ENCODE data around the gene TTLL6. TPM values are rescaled to one million over a fixed set of nuclear protein-coding genes. Genes with fewer than 3 reads are reported as not detected.

Gene TTLL6
- total RNA-seq, 4 donors from 2014 or later: 0.19 TPM; not detected in 3

DNA sequence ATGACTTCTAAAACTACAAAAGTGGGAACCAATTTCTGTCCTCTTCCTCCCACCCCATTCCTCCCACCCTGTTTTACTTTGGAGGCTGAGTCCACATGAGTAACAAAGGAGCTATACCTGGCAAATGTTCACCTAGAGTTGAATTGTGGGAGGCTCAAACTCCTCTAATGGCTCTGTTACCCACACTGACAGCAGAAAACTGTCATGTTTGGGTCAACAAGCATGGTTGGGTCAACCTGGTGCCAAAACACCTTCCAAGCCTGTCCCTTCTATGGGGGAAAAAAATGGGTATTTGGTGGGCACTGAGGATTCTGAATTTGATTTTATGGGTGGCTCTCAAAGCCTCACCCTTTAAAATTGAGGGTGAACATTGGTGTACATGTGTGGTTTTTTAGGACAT, 76.5 kb downstream of the TTLL6 start:
- no peaks in the 10 kb centered on the region for H3K36me3 ChIP-seq
- H3K27ac ChIP-seq: no peak overlapping the region
- intact Hi-C loops (cut with DNase I): no loop called here
- peaks cover 0 to 3% (median 0%) of the 10 kb centered on the region in 3 donors for H3K9me3 ChIP-seq
- TF ChIP-seq POLR2A (IDR thresholded peaks at IDR 0.05): no peak
- TF ChIP-seq, protein P1, sequence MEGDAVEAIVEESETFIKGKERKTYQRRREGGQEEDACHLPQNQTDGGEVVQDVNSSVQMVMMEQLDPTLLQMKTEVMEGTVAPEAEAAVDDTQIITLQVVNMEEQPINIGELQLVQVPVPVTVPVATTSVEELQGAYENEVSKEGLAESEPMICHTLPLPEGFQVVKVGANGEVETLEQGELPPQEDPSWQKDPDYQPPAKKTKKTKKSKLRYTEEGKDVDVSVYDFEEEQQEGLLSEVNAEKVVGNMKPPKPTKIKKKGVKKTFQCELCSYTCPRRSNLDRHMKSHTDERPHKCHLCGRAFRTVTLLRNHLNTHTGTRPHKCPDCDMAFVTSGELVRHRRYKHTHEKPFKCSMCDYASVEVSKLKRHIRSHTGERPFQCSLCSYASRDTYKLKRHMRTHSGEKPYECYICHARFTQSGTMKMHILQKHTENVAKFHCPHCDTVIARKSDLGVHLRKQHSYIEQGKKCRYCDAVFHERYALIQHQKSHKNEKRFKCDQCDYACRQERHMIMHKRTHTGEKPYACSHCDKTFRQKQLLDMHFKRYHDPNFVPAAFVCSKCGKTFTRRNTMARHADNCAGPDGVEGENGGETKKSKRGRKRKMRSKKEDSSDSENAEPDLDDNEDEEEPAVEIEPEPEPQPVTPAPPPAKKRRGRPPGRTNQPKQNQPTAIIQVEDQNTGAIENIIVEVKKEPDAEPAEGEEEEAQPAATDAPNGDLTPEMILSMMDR (IDR thresholded peaks at IDR 0.05): no peak
- peaks cover 10 to 100% (median 72%) of the 10 kb centered on the region in 4 donors for H3K27me3 ChIP-seq
- H3K4me3 ChIP-seq: no peak overlapping the region
- peaks cover 0 to 15% (median 0%) of the 10 kb centered on the region in 3 donors for H3K4me1 ChIP-seq
- no peak for DNase-seq

DNA sequence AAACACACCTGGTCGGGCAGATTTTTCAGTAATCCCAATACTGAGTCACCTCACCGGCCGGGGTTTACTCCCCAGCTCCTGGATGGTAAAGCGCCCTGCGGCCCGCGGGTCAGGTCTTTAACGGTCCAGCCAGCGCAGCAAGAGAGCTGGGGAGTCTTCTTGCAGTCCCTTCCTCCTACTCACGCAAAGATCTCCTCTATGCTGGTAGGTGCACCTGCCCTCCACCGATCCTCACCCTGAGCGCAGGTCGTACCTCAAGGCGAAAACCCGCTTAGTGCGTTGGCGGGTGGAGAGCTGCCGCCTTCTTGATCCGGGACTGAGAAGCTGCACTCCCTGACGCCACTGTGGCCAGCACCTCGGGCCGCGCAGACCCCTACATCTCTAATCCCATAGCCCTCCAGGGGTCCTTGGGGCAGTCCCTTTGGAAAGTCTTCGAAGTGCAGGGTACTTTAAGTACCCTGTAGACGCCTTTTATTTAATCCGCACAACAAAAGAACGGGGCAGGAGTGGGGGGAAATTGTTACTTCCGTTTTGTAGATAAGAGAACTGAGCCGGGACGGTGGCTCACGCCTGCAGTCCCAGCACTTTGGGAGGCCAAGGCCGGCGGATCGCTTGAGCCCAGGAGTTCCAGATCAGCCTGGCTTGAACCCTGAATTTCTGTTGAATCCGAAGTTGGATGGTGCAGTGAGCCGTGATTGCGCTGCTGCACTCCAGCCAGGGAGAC, 78.1 kb downstream of the TTLL6 start:
- H3K4me3 ChIP-seq: no peak overlapping the region
- no peak for TF ChIP-seq POLR2A (IDR thresholded peaks at IDR 0.05)
- TF ChIP-seq, protein P1 (IDR thresholded peaks at IDR 0.05): no peak
- H3K4me1 ChIP-seq: peaks cover 0 to 13% (median 0%) of the 10 kb centered on the region in 3 donors
- peaks cover 0 to 3% (median 0%) of the 10 kb centered on the region in 3 donors for H3K9me3 ChIP-seq
- peaks cover 8 to 100% (median 73%) of the 10 kb centered on the region in 4 donors for H3K27me3 ChIP-seq
- no peak for DNase-seq
- H3K27ac ChIP-seq: no peak overlapping the region
- H3K36me3 ChIP-seq: no peaks in the 10 kb centered on the region
- intact Hi-C loops (cut with DNase I): no loop called here
- 2 to 8% methylated on average over 20 to 23 of the region's 37 CpGs for WGBS, 2 donors

DNA sequence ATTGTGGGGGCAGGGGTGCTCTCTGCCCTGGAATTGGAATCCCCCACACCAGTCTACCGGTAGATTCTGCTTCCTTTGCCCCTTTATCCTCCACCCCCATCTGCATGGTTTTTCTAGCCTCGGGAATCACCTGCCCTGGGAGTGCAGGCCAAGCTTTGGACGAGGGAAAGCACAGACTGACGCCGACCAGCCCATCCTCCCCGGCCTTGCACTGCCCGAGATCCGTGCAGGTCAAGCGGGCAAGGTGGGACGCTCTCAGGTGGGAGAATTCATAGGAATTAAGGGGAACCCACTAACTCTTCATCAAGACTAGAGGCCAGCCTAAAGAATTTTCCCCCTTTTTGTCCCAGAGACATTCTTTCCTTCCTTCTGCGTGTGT, 78.6 kb downstream of the TTLL6 start:
- DNase-seq: no peak
- no peak overlapping the region for H3K27ac ChIP-seq
- intact Hi-C loops (cut with DNase I): no loop called here
- H3K4me3 ChIP-seq: no peak overlapping the region
- H3K4me1 ChIP-seq: peaks cover 0 to 14% (median 0%) of the 10 kb centered on the region in 3 donors
- H3K9me3 ChIP-seq: peaks cover 0 to 3% (median 0%) of the 10 kb centered on the region in 3 donors
- H3K36me3 ChIP-seq: no peaks in the 10 kb centered on the region
- H3K27me3 ChIP-seq: peaks cover 10 to 100% (median 73%) of the 10 kb centered on the region in 4 donors
- 5% methylated on average over 10 of the region's 11 CpGs for WGBS, 2 donors
- TF ChIP-seq, protein P1 (IDR thresholded peaks at IDR 0.05): no peak
- TF ChIP-seq POLR2A (IDR thresholded peaks at IDR 0.05): no peak

DNA sequence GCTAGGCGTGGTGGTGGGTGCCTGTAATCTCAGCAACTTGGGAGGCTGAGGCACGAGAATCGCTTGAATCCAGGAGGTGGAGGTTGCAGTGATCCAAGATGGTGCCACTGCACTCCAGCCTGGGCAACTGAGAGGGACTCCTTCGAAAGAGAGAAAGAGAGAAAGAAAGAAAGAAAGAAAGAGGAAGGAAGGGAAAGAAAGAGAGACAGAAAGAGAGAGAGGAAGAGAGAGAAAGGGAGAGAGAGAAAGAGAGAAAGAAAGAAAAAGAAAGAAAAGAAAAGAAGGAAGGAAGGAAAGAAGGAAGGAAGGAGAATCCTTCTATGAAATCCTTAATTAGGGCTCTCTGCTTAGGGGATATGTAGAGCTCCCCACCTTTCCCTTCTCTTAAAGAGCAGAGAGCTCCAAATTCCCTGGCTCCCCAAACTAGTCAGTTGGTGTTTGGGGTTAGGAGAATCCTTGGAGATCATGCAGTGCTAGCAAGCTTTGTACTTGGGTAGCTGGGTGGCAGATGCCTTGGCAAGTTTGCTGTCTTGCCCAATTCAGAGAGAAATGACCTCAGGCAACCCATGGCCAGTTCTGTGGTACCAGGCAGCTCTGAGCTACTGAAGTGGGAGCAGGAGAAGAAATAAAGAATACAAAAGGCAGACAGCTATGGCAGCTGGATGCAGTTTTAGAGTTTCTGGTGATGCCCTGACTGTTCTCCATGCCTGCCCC, 79.5 kb downstream of the TTLL6 start:
- peaks cover 0 to 22% (median 0%) of the 10 kb centered on the region in 3 donors for H3K4me1 ChIP-seq
- peaks cover 0 to 3% (median 0%) of the 10 kb centered on the region in 3 donors for H3K9me3 ChIP-seq
- H3K36me3 ChIP-seq: no peaks in the 10 kb centered on the region
- H3K27ac ChIP-seq: no peak overlapping the region
- TF ChIP-seq POLR2A (IDR thresholded peaks at IDR 0.05): no peak
- TF ChIP-seq, protein P1 (IDR thresholded peaks at IDR 0.05): no peak
- WGBS, 2 donors: 48 to 68% methylated on average over 3 to 4 of the region's 4 CpGs
- H3K27me3 ChIP-seq: peaks cover 18 to 100% (median 73%) of the 10 kb centered on the region in 4 donors
- intact Hi-C loops (cut with DNase I): no loop called here
- no peak overlapping the region for H3K4me3 ChIP-seq
- no peak for DNase-seq

DNA sequence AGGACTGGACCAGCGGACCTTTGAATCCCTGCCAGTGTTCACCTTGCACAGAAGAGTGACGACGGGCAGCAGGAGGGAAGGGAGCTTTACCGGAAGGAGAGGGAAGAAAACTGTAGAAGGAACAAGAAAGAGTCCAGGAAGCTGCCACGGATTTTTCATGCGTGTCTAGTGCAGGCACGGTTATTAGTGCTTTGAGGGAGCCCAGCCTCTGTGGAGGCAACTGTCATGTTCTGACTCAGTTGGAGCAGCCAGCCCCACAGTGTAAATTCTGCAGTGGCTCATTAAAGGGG, 82.0 kb downstream of the TTLL6 start:
- no peak for DNase-seq
- Histone ChIP-seq H3K4me3 (no peak overlapping the region), H3K27me3 (peaks cover 26 to 100% (median 67%) of the 10 kb centered on the region in 4 donors)

More for the DNA sequence above, 82.0 kb downstream of the TTLL6 start:
- intact Hi-C loops (cut with DNase I): no loop called here
- TF ChIP-seq, protein P1 (IDR thresholded peaks at IDR 0.05): no peak
- no peaks in the 10 kb centered on the region for H3K9me3 ChIP-seq
- H3K27ac ChIP-seq: no peak overlapping the region
- 7 to 9% methylated on average over 7 of the region's 7 CpGs for WGBS, 2 donors
- no peaks in the 10 kb centered on the region for H3K36me3 ChIP-seq
- peaks cover 0 to 22% (median 0%) of the 10 kb centered on the region in 3 donors for H3K4me1 ChIP-seq
